ENCODE data around the gene LARP1B.

GRCh38 chr4:128191115-128191781 lies 130.1 kb downstream of the LARP1B start:
- no peak for TF ChIP-seq ZBTB33 (IDR thresholded peaks at IDR 0.05; ENCODE audit: extremely low read depth, insufficient replicate concordance, low read length)
- no peak for TF ChIP-seq SRF (IDR thresholded peaks at IDR 0.05; ENCODE audit: low read depth)
- TF ChIP-seq EGR1 (IDR thresholded peaks at IDR 0.05; ENCODE audit: low read depth) = no peak
- peak; percentile 69 to 94 (median 84) for TF ChIP-seq CTCF (IDR thresholded peaks at IDR 0.05 in 2 of 3, conservative IDR thresholded peaks at IDR 0.05 in 1 of 3; ENCODE audit: borderline replicate concordance in 1 of 3, insufficient read depth in 1 of 3, low read depth in 2 of 3, low read length in 2 of 3)
- no peak for TF ChIP-seq ZNF274 (IDR thresholded peaks at IDR 0.05; ENCODE audit: low read depth, low read length)
- TF ChIP-seq POLR2A (IDR thresholded peaks at IDR 0.05; ENCODE audit: borderline replicate concordance, extremely low read depth, insufficient read depth, insufficient read length) = no peak
